NOMO-1 treated with DMSO at 0.1 percent for 48 hours (cell line): Measurements from ENCODE around the gene MYF5.

ENCODE experiments used
- DNase-seq: peaks from one replicate; lab custom pipeline; 2025; ENCODE audit not compliant: unreplicated experiment; lab: John Stamatoyannopoulos, UW

MYF5 gene

GRCh38 chr12:80707126-80707829 lies 9.4 kb upstream of the MYF5 start, which contains the start of gene MYF6:
MYF6 (plus strand) TSS chr12:80707634; CDS start chr12:80707720, 86 bp downstream.
- no peak for DNase-seq

GRCh38 chr12:80707830-80708258 lies 8.9 kb upstream of the MYF5 start:
- no peak for DNase-seq

- DNase-seq: no peak
These were observed 8.3 kb upstream of the MYF5 start for GRCh38 chr12:80708259-80708974.

- peak; percentile 21 for DNase-seq
These were observed 7.8 kb upstream of the MYF5 start for GRCh38 chr12:80708975-80709328.

- no peak for DNase-seq
These were observed 6.6 kb upstream of the MYF5 start for GRCh38 chr12:80709811-80710726.

- DNase-seq: no peak
These were observed 5.8 kb upstream of the MYF5 start for GRCh38 chr12:80710727-80711449.

GRCh38 chr12:80711866-80712265 lies 4.8 kb upstream of the MYF5 start:
- no peak for DNase-seq

GRCh38 chr12:80712866-80713265 lies 3.8 kb upstream of the MYF5 start:
- DNase-seq: no peak

- no peak for DNase-seq
These were observed 3.3 kb upstream of the MYF5 start for GRCh38 chr12:80713419-80713818.

- DNase-seq: no peak
These were observed 2.7 kb upstream of the MYF5 start for GRCh38 chr12:80714055-80714454.

GRCh38 chr12:80714846-80715245 lies 1.9 kb upstream of the MYF5 start:
- DNase-seq: no peak

GRCh38 chr12:80715713-80716249 lies 931 bp upstream of the MYF5 start:
- DNase-seq: no peak

GRCh38 chr12:80717856-80718255 lies 1.1 kb downstream of the MYF5 start:
- no peak for DNase-seq

GRCh38 chr12:80720516-80720915 lies 3.8 kb downstream of the MYF5 start:
- DNase-seq: no peak

- peak; percentile 39 for DNase-seq
These were observed 4.6 kb downstream of the MYF5 start for GRCh38 chr12:80721326-80721725.

GRCh38 chr12:80745851-80746505 lies 29.3 kb downstream of the MYF5 start:
- DNase-seq: no peak

- no peak for DNase-seq
These were observed 31.1 kb downstream of the MYF5 start for GRCh38 chr12:80747800-80748199.

GRCh38 chr12:80749456-80749855 lies 32.7 kb downstream of the MYF5 start:
- no peak for DNase-seq

- no peak for DNase-seq
These were observed 35.8 kb downstream of the MYF5 start for GRCh38 chr12:80752464-80752863.

GRCh38 chr12:80754274-80754673 lies 37.6 kb downstream of the MYF5 start:
- no peak for DNase-seq
